Neural cell (in vitro differentiated cells): ENCODE measurements around the gene CTAGE6.
"Not testable (repeated sequence)": the region's sequence is repeated elsewhere in the genome, so short reads cannot be mapped to it uniquely, and the experiment has no call there.

Experiments
- CTCF ChIP-seq: fragments of 450-650 bp; IDR thresholded peaks from 2 replicates; pipeline ENCODE4 v1.5.1; 2014; ENCODE audit warnings: antibody characterized with exemption, mild to moderate bottlenecking, moderate library complexity; ENCODE audit not compliant: poor library complexity, severe bottlenecking
- TAF1 ChIP-seq: IDR thresholded peaks from 2 replicates; pipeline ENCODE4 v1.6.1; 2012; ENCODE audit warnings: low read depth

GRCh38 chr7:143763065-143763464 lies 5.6 kb upstream of the CTAGE6 start:
- not testable (repeated sequence) for TF ChIP-seq CTCF, TAF1
